H9 (cell line): ENCODE data around the gene SYT15B. TPM values are rescaled to one million over a fixed set of nuclear protein-coding genes. Genes with fewer than 3 reads are reported as not detected.
"Not testable (repeated sequence)": the region's sequence is repeated elsewhere in the genome, so short reads cannot be mapped to it uniquely, and the experiment has no call there.

Source experiments
- DNase-seq: peaks from one replicate; pipeline ENCODE4 v3.0.0-alpha.2; 2017
- H2AFZ ChIP-seq: one replicate; pipeline ENCODE4 v1.6.1; 2013; ENCODE audit warnings: mild to moderate bottlenecking, low read length, control low read depth, moderate library complexity
- H2AK5ac ChIP-seq: 2 replicates; pipeline ENCODE4 v1.6.1; 2013; ENCODE audit warnings: low read length, control low read depth, mixed read lengths; ENCODE audit not compliant: insufficient read length
- H2BK120ac ChIP-seq: one replicate; pipeline ENCODE4 v1.6.1; 2013; ENCODE audit warnings: low read depth, mild to moderate bottlenecking, low read length, control low read depth, inconsistent platforms; ENCODE audit not compliant: poor library complexity, severe bottlenecking
- H2BK12ac ChIP-seq: 2 replicates; pipeline ENCODE4 v1.6.1; 2013; ENCODE audit warnings: low read length, control low read depth, mixed read lengths, low read depth; ENCODE audit not compliant: insufficient read length
- H2BK15ac ChIP-seq: 2 replicates; pipeline ENCODE4 v1.6.1; 2013; ENCODE audit warnings: low read depth, low read length, control low read depth
- H2BK20ac ChIP-seq: one replicate; pipeline ENCODE4 v1.6.1; 2013; ENCODE audit warnings: low read depth, mild to moderate bottlenecking, low read length, control low read depth, inconsistent platforms; ENCODE audit not compliant: poor library complexity, severe bottlenecking
- H2BK5ac ChIP-seq: 2 replicates; pipeline ENCODE4 v1.6.1; 2013; ENCODE audit warnings: low read length, control low read depth, mixed read lengths; ENCODE audit not compliant: insufficient read length
- H3K14ac ChIP-seq: 2 replicates; pipeline ENCODE4 v1.6.1; 2013; ENCODE audit warnings: low read length, control low read depth; ENCODE audit not compliant: insufficient read depth
- H3K18ac ChIP-seq: 2 replicates; pipeline ENCODE4 v1.6.1; 2013; ENCODE audit warnings: low read depth, mild to moderate bottlenecking, mixed read lengths, low read length, control low read depth; ENCODE audit not compliant: insufficient read length
- H3K23ac ChIP-seq: 2 replicates; pipeline ENCODE4 v1.6.1; 2013; ENCODE audit warnings: low read length, control low read depth, mixed read lengths, low read depth; ENCODE audit not compliant: insufficient read length
- H3K23me2 ChIP-seq: 2 replicates; pipeline ENCODE4 v1.6.1; 2013; ENCODE audit warnings: low read depth, mild to moderate bottlenecking, mixed read lengths, low read length, control low read depth; ENCODE audit not compliant: insufficient read length, poor library complexity, severe bottlenecking
- H3K27ac ChIP-seq: 2 replicates; pipeline ENCODE4 v1.5.1; 2013; ENCODE audit warnings: low read length, control low read depth, mixed read lengths, low read depth; ENCODE audit not compliant: insufficient read length
- H3K27me3 ChIP-seq: 2 replicates; pipeline ENCODE4 v1.6.1; 2013; ENCODE audit warnings: low read length, control low read depth, inconsistent platforms; ENCODE audit not compliant: insufficient read depth
- H3K4ac ChIP-seq: 2 replicates; pipeline ENCODE4 v1.6.1; 2013; ENCODE audit warnings: low read depth, mild to moderate bottlenecking, control low read depth, inconsistent platforms, low read length, moderate library complexity
- H3K4me1 ChIP-seq: 2 replicates; pipeline ENCODE4 v1.6.1; 2013; ENCODE audit warnings: low read length, control low read depth, inconsistent platforms; ENCODE audit not compliant: insufficient read depth
- H3K4me2 ChIP-seq: 2 replicates; pipeline ENCODE4 v1.6.1; 2013; ENCODE audit warnings: low read length, control low read depth, mixed read lengths; ENCODE audit not compliant: insufficient read length, insufficient read depth
- H3K56ac ChIP-seq: 2 replicates; pipeline ENCODE4 v1.6.1; 2013; ENCODE audit warnings: low read depth, mild to moderate bottlenecking, mixed read lengths, low read length, control low read depth; ENCODE audit not compliant: insufficient read length
- H3K79me1 ChIP-seq: 2 replicates; pipeline ENCODE4 v1.6.1; 2013; ENCODE audit warnings: low read depth, mild to moderate bottlenecking, moderate library complexity, low read length, control low read depth, inconsistent platforms; ENCODE audit not compliant: insufficient read depth, poor library complexity, severe bottlenecking
- H3K79me2 ChIP-seq: 2 replicates; pipeline ENCODE4 v1.6.1; 2013; ENCODE audit warnings: low read length, control low read depth, inconsistent platforms; ENCODE audit not compliant: insufficient read depth
- H3K9ac ChIP-seq: 2 replicates; pipeline ENCODE4 v1.6.1; 2013; ENCODE audit warnings: low read length, control low read depth, mixed read lengths; ENCODE audit not compliant: insufficient read length; ENCODE audit errors: extremely low read depth
- H3K9me3 ChIP-seq: one replicate; pipeline ENCODE4 v1.6.1; 2013; ENCODE audit warnings: low read depth, low read length, inconsistent platforms; ENCODE audit not compliant: control insufficient read depth
- H3T11ph ChIP-seq: one replicate; pipeline ENCODE4 v1.6.1; 2013; ENCODE audit warnings: mild to moderate bottlenecking, low read length, control low read depth, inconsistent platforms
- H4K20me1 ChIP-seq: one replicate; pipeline ENCODE4 v1.6.1; 2013; ENCODE audit not compliant: control insufficient read depth, insufficient read length, insufficient read depth
- H4K5ac ChIP-seq: 2 replicates; pipeline ENCODE4 v1.6.1; 2013; ENCODE audit warnings: low read depth, mild to moderate bottlenecking, mixed read lengths, low read length, control low read depth; ENCODE audit not compliant: insufficient read length
- H4K8ac ChIP-seq: replicated peaks from 2 replicates; pipeline ENCODE4 v1.6.1; 2013; ENCODE audit warnings: low read length, control low read depth, mixed read lengths, low read depth; ENCODE audit not compliant: insufficient read length
- H4K91ac ChIP-seq: 2 replicates; pipeline ENCODE4 v1.6.1; 2013; ENCODE audit warnings: low read depth, mild to moderate bottlenecking, moderate library complexity, mixed read lengths, low read length, control low read depth; ENCODE audit not compliant: insufficient read length
- H3K27ac Mint-ChIP-seq, 3 experiments: 2 replicates in 2 of 3; 3 replicates in 1 of 3; pipeline ENCODE4 v1.8.0; 2020 to 2021; ENCODE audit warnings: mixed read lengths in 3 of 3, mild to moderate bottlenecking in 1 of 3, moderate library complexity in 1 of 3
- H3K27me3 Mint-ChIP-seq: 2 replicates; pipeline ENCODE4 v1.8.0; 2021; ENCODE audit warnings: low read depth, mild to moderate bottlenecking, moderate library complexity, mixed read lengths
- H3K36me3 Mint-ChIP-seq, 3 experiments: 2 replicates in 2 of 3; 3 replicates in 1 of 3; pipeline ENCODE4 v1.8.0; 2020 to 2021; ENCODE audit warnings: low read depth in 3 of 3, mixed read lengths in 3 of 3; ENCODE audit not compliant: insufficient read depth in 1 of 3
- H3K4me1 Mint-ChIP-seq, 2 experiments: 2 replicates each; pipeline ENCODE4 v1.8.0; 2020; ENCODE audit warnings: mixed read lengths in 2 of 2
- H3K4me3 Mint-ChIP-seq, 2 experiments: 2 replicates in 1 of 2; 3 replicates in 1 of 2; pipeline ENCODE4 v1.8.0; 2020 to 2021; ENCODE audit warnings: mild to moderate bottlenecking in 2 of 2, mixed read lengths in 2 of 2, moderate library complexity in 1 of 2
- H3K9me3 Mint-ChIP-seq, 2 experiments: 2 replicates in 1 of 2; 3 replicates in 1 of 2; pipeline ENCODE4 v1.8.0; 2020; ENCODE audit warnings: mild to moderate bottlenecking in 2 of 2, mixed read lengths in 2 of 2, moderate library complexity in 1 of 2
- WGBS: extraction: QIAGEN DNeasy Blood & Tissue Kit; methylation state at CpG from one replicate; pipeline ENCODE4 v1.1.7; 2013; ENCODE audit warnings: missing lambda C conversion rate, low lambda C conversion rate, mixed read lengths; ENCODE audit not compliant: insufficient read length; ENCODE audit errors: extremely low coverage; 5-methylcytosine and 5-hydroxymethylcytosine counted together
- total RNA-seq: library from RNA; stranded (reverse); gene quantifications from 2 replicates; pipeline ENCODE4 v1.2.1, GENCODE V29; 2021

Gene SYT15B
- total RNA-seq, 1 experiment from 2014 or later = 0.24 TPM

DNA sequence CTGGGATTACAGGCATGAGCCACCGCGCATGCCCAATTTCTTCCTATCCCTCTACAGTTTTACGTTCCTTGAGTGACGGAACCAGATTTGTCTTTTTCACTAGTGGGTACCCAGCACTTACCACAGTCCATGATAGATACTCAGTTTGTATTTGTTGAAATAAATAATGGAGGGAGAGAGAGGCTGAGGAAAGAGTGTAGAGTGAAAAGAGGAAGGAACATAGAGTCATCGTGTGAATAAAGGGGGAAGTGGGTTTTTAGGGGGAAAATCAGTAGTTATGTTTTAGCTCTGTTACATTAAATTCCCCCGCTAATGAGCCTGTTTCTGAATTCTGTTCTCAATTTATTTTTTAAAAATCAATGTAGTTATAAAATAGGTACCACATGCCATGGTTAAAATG, 37.7 kb downstream of the SYT15B start:
- H3K18ac ChIP-seq, H2BK5ac ChIP-seq, H3K4me3 Mint-ChIP-seq, H3K36me3 Mint-ChIP-seq, H3T11ph ChIP-seq, H2BK20ac ChIP-seq, H3K79me2 ChIP-seq, H4K91ac ChIP-seq, H2AFZ ChIP-seq, H4K20me1 ChIP-seq, H3K4ac ChIP-seq, H3K9me3 ChIP-seq, DNase-seq, H2AK5ac ChIP-seq, H3K27me3 Mint-ChIP-seq, H3K9ac ChIP-seq, H3K4me2 ChIP-seq, H4K5ac ChIP-seq, H3K4me1 ChIP-seq, H4K8ac ChIP-seq, H3K23me2 ChIP-seq, H3K14ac ChIP-seq, H3K27ac ChIP-seq, H2BK120ac ChIP-seq, H2BK15ac ChIP-seq, H3K27me3 ChIP-seq, H2BK12ac ChIP-seq, H3K27ac Mint-ChIP-seq, H3K79me1 ChIP-seq, H3K56ac ChIP-seq, H3K9me3 Mint-ChIP-seq, H3K23ac ChIP-seq, H3K4me1 Mint-ChIP-seq: not testable (repeated sequence)
- WGBS = no CpG with 5 or more reads among the region's 6 CpGs

DNA sequence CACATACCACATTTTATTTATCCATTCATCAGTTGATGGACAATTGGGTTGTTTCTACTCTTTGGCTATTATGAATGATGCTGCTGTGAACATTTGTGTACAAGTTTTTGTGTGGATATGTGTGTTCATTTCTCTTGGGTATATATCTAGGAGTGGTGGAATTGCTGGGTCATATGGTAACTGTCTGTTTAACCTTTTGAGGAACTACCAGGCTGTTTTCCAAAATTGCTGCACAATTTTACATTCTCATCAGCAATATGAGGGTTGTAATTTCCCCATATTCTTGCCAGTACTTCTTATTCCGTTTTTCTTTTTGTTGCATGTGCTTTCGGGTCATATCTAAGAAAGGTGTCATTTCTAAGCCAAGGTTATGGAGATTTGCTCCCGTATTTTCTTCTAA, 38.3 kb downstream of the SYT15B start:
- H4K91ac ChIP-seq, H2BK5ac ChIP-seq, H4K8ac ChIP-seq, H3K9me3 Mint-ChIP-seq, H3K27me3 Mint-ChIP-seq, H3K4me3 Mint-ChIP-seq, H3K4me2 ChIP-seq, H3K9me3 ChIP-seq, H2AFZ ChIP-seq, H3K4me1 ChIP-seq, H3K79me1 ChIP-seq, H2BK12ac ChIP-seq, H2AK5ac ChIP-seq, H3K27ac Mint-ChIP-seq, H2BK15ac ChIP-seq, H3K79me2 ChIP-seq, H2BK120ac ChIP-seq, H3K56ac ChIP-seq, H3K23me2 ChIP-seq, H4K5ac ChIP-seq, H3K27me3 ChIP-seq, H3K23ac ChIP-seq, H3K4me1 Mint-ChIP-seq, H3K36me3 Mint-ChIP-seq, H3K9ac ChIP-seq, H3K27ac ChIP-seq, H2BK20ac ChIP-seq, H3T11ph ChIP-seq, H4K20me1 ChIP-seq, H3K18ac ChIP-seq, H3K4ac ChIP-seq, H3K14ac ChIP-seq, DNase-seq: not testable (repeated sequence)
- no CpG with 5 or more reads among the region's 3 CpGs for WGBS
